ENCODE data around the gene ROBO4. TPM values are rescaled to one million over a fixed set of nuclear protein-coding genes. Genes with fewer than 3 reads are reported as not detected.

Gene ROBO4
- total and polyA plus RNA-seq, 2 donors: 1.5 to 3.7 TPM

DNA sequence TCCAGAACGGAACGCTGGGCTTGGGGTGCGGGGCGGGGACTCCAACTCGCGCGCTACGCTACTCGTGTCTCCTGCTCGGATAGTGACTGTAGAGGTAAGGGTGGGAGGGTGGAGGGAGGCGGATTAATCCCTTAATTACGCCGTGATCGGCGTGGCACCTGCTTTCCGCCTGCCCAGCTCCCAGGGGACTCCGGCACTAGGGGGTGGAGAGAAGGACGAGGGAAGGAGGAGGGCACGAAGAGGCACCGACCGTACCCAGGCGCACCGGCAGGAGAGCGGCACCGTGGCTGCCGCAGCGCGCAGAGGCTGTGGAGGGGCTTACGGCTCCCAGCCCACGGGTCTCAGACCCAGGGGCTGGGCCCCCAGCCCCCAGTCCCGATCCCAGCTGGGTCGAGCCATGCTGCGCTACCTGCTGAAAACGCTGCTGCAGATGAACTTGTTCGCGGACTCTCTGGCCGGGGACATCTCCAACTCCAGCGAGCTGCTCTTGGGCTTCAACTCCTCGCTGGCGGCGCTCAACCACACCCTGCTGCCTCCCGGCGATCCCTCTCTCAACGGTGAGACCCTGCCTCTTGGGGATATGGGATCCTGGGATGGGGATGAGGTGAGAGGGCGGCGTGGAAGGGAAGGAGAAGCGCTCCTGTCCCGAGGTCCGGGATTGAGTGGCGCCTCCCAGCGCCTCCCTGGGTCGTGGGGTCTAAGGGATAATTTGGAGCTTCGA, 32.3 kb downstream of the ROBO4 start, which contains the start of gene ROBO3:
Gene ROBO3, plus strand, starts transcription at position 252 of the 721 bp plus-strand sequence. Its CDS starts 146 bp downstream, at position 398.
- H3K4me3 ChIP-seq (ENCODE audit: low read length in 2 of 2): no peak within 1 kb of the TSS
- 5% methylated on average over 53 of the region's 53 CpGs for WGBS
- peaks cover 70 to 100% of the 10 kb centered on the region in 2 donors for H3K27me3 ChIP-seq (ENCODE audit: control insufficient read depth in 2 of 2, insufficient read depth in 1 of 2, low read length in 1 of 2)
- H3K27ac ChIP-seq (ENCODE audit: low read depth in 1 of 2, low read length in 1 of 2): no peak within 1 kb of the TSS
- DNase-seq (ENCODE audit: low read depth in 6 of 9, low spot score in 9 of 9): no peak
- H3K36me3 ChIP-seq (ENCODE audit: control insufficient read depth in 2 of 2, insufficient read depth in 2 of 2, low read length in 1 of 2): no peaks in the 10 kb centered on the region
- H3K4me1 ChIP-seq (ENCODE audit: control insufficient read depth in 2 of 2, insufficient read depth in 2 of 2, low read length in 2 of 2): peaks cover 0 to 7% of the 10 kb centered on the region in 2 donors
- peaks cover 6% of the 10 kb centered on the region in 2 donors for H3K9me3 ChIP-seq (ENCODE audit: control insufficient read depth in 2 of 2, insufficient read depth in 1 of 2, low read length in 1 of 2)

DNA sequence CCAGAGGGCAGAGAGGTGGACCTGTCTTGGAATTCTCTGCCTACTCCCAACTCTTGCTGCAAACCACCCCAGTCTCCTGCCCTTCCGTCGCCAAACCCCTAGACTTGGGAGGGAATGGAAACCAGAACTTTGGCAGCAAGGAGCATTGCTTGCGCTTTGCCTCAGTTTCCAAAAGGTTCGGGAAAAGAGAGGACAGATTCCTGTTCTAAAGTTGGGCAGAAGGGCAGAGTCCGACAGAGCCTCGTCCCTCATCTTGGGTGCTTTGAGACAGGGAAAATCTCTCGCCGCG, 32.8 kb downstream of the ROBO4 start:
- peaks cover 65 to 97% of the 10 kb centered on the region in 2 donors for H3K27me3 ChIP-seq (ENCODE audit: control insufficient read depth in 2 of 2, insufficient read depth in 1 of 2, low read length in 1 of 2)
- peaks cover 0 to 7% of the 10 kb centered on the region in 2 donors for H3K4me1 ChIP-seq (ENCODE audit: control insufficient read depth in 2 of 2, insufficient read depth in 2 of 2, low read length in 2 of 2)
- no peak overlapping the region for H3K27ac ChIP-seq (ENCODE audit: low read depth in 1 of 2, low read length in 1 of 2)
- H3K36me3 ChIP-seq (ENCODE audit: control insufficient read depth in 2 of 2, insufficient read depth in 2 of 2, low read length in 1 of 2): no peaks in the 10 kb centered on the region
- no peak for DNase-seq (ENCODE audit: low read depth in 6 of 9, low spot score in 9 of 9)
- no peak overlapping the region for H3K4me3 ChIP-seq (ENCODE audit: low read length in 2 of 2)
- peaks cover 6% of the 10 kb centered on the region in 2 donors for H3K9me3 ChIP-seq (ENCODE audit: control insufficient read depth in 2 of 2, insufficient read depth in 1 of 2, low read length in 1 of 2)
- 12% methylated on average over 9 of the region's 9 CpGs for WGBS

DNA sequence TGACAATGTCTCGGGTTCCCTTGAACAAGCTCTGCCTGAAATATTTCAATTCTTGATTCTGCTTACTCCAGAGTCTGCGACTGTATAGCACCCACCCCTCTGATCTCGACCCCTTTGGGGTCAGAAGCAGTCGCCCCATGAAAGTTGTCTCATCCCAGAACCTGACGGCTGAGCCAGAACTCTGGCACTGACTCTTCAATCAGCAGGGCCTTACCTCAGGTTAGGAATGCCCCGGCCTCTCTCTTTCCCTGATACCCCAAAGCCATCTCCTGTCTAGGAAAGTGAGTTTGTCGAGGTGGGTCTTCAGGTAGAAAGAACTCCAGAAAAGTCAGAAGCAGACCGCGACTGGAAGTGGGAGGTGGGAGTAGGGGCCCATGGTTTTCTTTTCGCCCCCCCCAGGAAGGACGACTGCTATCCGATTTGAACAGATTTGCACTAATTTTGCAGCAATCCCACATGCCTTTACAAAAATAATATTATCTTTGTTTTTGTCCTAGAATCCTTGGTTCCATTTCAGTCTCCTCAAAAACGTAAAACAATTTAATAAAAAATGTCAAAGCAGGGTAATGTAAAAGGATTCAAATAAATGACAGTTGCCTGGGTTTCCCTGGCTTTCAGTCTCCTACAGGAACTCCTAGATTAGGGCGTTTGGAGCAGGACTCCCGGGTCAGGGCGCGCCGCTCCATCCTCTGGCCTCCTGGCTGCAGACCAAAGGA, 33.3 kb downstream of the ROBO4 start:
- Histone ChIP-seq H3K9me3 (ENCODE audit: control insufficient read depth in 2 of 2, insufficient read depth in 1 of 2, low read length in 1 of 2) (peaks cover 6% of the 10 kb centered on the region in 2 donors), H3K36me3 (ENCODE audit: control insufficient read depth in 2 of 2, insufficient read depth in 2 of 2, low read length in 1 of 2) (no peaks in the 10 kb centered on the region), H3K27me3 (ENCODE audit: control insufficient read depth in 2 of 2, insufficient read depth in 1 of 2, low read length in 1 of 2) (peaks cover 62 to 95% of the 10 kb centered on the region in 2 donors), H3K27ac (ENCODE audit: low read depth in 1 of 2, low read length in 1 of 2) (no peak overlapping the region), H3K4me1 (ENCODE audit: control insufficient read depth in 2 of 2, insufficient read depth in 2 of 2, low read length in 2 of 2) (peaks cover 0 to 7% of the 10 kb centered on the region in 2 donors), H3K4me3 (ENCODE audit: low read length in 2 of 2) (no peak overlapping the region)
- 20% methylated on average over 18 of the region's 18 CpGs for WGBS
- DNase-seq (ENCODE audit: low read depth in 6 of 9, low spot score in 9 of 9): no peak

DNA sequence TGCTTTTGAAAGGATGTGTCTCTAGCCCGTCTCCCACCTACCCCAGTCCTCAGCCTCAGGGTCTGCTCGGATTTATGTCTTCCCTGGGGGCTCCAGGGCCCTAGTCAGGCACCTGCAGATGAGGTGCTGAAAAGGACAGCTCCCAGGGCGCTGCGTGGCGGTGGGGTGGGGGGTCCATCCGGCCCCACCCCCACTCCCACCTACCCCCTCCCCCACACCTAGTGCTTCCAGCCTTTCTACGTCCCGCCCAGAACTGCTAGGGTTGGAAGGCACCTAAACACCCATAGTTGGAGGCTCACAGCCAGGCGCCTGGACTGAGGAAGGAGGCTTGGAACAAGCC, 33.9 kb downstream of the ROBO4 start:
- Histone ChIP-seq H3K36me3 (ENCODE audit: control insufficient read depth in 2 of 2, insufficient read depth in 2 of 2, low read length in 1 of 2) (no peaks in the 10 kb centered on the region), H3K4me3 (ENCODE audit: low read length in 2 of 2) (no peak overlapping the region), H3K27ac (ENCODE audit: low read depth in 1 of 2, low read length in 1 of 2) (no peak overlapping the region), H3K4me1 (ENCODE audit: control insufficient read depth in 2 of 2, insufficient read depth in 2 of 2, low read length in 2 of 2) (peaks cover 0 to 7% of the 10 kb centered on the region in 2 donors), H3K27me3 (ENCODE audit: control insufficient read depth in 2 of 2, insufficient read depth in 1 of 2, low read length in 1 of 2) (peaks cover 58 to 95% of the 10 kb centered on the region in 2 donors), H3K9me3 (ENCODE audit: control insufficient read depth in 2 of 2, insufficient read depth in 1 of 2, low read length in 1 of 2) (peaks cover 6% of the 10 kb centered on the region in 2 donors)
- WGBS: 7% methylated on average over 9 of the region's 9 CpGs
- DNase-seq (ENCODE audit: low read depth in 6 of 9, low spot score in 9 of 9): peak in 1 of 9 donors; percentile 23

DNA sequence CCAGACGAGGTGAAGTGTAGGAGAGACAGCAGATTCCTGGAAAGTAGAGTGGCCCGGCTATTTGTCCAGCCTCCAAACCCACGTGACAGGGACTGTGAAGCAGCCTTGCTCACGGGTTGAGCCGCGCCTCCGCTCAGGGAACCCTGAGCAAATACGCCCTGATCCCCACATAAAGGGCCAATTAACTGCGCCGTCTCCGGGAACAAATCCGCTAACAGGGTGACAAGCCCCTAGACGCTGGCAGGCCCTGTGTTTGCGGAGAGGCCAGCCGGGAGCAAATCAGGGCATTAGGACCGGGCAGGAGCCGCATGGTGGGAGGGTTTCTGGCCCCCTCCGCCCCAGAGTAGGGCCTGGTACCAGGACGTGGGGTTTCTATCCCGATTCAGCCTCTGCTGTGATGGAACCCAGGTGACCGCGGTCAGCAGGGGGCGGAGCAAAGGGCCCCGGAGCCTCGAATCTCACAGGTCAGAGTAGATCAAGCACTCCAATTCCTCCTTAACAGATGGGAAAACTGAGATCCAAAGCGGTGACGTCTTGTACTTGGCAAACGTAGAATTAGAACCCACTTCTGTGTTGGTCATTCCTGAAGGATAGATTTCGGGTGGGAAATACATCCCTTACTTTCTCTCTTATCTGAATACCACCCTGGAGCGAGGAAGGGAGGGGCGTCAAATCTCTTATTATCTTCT, 34.4 kb downstream of the ROBO4 start:
- Histone ChIP-seq H3K9me3 (ENCODE audit: control insufficient read depth in 2 of 2, insufficient read depth in 1 of 2, low read length in 1 of 2) (peaks cover 6% of the 10 kb centered on the region in 2 donors), H3K27me3 (ENCODE audit: control insufficient read depth in 2 of 2, insufficient read depth in 1 of 2, low read length in 1 of 2) (peaks cover 53 to 92% of the 10 kb centered on the region in 2 donors), H3K36me3 (ENCODE audit: control insufficient read depth in 2 of 2, insufficient read depth in 2 of 2, low read length in 1 of 2) (no peaks in the 10 kb centered on the region), H3K4me1 (ENCODE audit: control insufficient read depth in 2 of 2, insufficient read depth in 2 of 2, low read length in 2 of 2) (peaks cover 0 to 7% of the 10 kb centered on the region in 2 donors), H3K27ac (ENCODE audit: low read depth in 1 of 2, low read length in 1 of 2) (no peak overlapping the region), H3K4me3 (ENCODE audit: low read length in 2 of 2) (no peak overlapping the region)
- WGBS: 8% methylated on average over 31 of the region's 31 CpGs
- no peak for DNase-seq (ENCODE audit: low read depth in 6 of 9, low spot score in 9 of 9)

DNA sequence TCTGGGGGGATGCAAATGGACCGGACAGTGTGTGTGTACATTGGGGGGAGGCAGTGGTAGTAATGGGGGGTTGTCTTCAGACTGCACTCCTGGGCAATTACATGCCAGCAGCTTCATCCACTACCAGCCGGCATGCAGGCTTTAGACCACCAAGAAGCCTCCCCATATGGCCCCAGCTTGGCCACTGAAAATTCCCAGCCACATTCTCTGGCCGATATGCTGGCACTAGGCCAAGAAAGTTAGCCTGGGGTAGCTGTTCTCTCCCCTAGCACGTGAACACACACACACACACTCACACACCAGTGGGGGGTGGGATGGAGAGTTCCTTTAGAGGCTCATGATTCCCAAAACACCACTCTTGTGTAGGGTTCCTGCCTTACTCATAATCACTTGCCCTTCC, 36.0 kb downstream of the ROBO4 start:
- H3K4me1 ChIP-seq (ENCODE audit: control insufficient read depth in 2 of 2, insufficient read depth in 2 of 2, low read length in 2 of 2): peaks cover 0 to 7% of the 10 kb centered on the region in 2 donors
- H3K27ac ChIP-seq (ENCODE audit: low read depth in 1 of 2, low read length in 1 of 2): no peak overlapping the region
- WGBS: 60% methylated on average over 4 of the region's 4 CpGs
- peaks cover 40 to 76% of the 10 kb centered on the region in 2 donors for H3K27me3 ChIP-seq (ENCODE audit: control insufficient read depth in 2 of 2, insufficient read depth in 1 of 2, low read length in 1 of 2)
- no peaks in the 10 kb centered on the region for H3K36me3 ChIP-seq (ENCODE audit: control insufficient read depth in 2 of 2, insufficient read depth in 2 of 2, low read length in 1 of 2)
- no peak for DNase-seq (ENCODE audit: low read depth in 6 of 9, low spot score in 9 of 9)
- no peak overlapping the region for H3K4me3 ChIP-seq (ENCODE audit: low read length in 2 of 2)
- H3K9me3 ChIP-seq (ENCODE audit: control insufficient read depth in 2 of 2, insufficient read depth in 1 of 2, low read length in 1 of 2): peaks cover 5 to 6% of the 10 kb centered on the region in 2 donors

DNA sequence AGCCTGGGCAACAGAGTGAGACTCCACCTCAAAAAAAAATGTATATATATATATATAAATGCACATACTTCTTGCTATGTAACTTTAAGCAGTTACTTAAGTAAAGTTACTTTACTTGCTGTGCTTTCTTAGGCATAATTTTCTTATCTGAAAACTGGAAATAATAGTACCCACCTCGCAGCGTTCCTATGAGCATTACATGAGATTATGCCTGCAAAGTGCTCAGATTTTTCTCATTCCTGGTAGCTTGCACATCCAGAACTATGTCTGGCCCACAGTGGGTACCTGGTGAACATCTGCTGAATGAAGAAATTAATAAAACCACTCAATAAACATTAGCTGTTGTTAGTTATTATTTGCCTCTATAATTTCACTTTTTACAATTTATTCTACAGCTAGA, 38.5 kb downstream of the ROBO4 start:
- no peak overlapping the region for H3K4me3 ChIP-seq (ENCODE audit: low read length in 2 of 2)
- no peak for DNase-seq (ENCODE audit: low read depth in 6 of 9, low spot score in 9 of 9)
- H3K9me3 ChIP-seq (ENCODE audit: control insufficient read depth in 2 of 2, insufficient read depth in 1 of 2, low read length in 1 of 2): no peaks in the 10 kb centered on the region
- no peaks in the 10 kb centered on the region for H3K36me3 ChIP-seq (ENCODE audit: control insufficient read depth in 2 of 2, insufficient read depth in 2 of 2, low read length in 1 of 2)
- peaks cover 15 to 58% of the 10 kb centered on the region in 2 donors for H3K27me3 ChIP-seq (ENCODE audit: control insufficient read depth in 2 of 2, insufficient read depth in 1 of 2, low read length in 1 of 2)
- H3K27ac ChIP-seq (ENCODE audit: low read depth in 1 of 2, low read length in 1 of 2): no peak overlapping the region
- 96% methylated on average over 2 of the region's 2 CpGs for WGBS
- H3K4me1 ChIP-seq (ENCODE audit: control insufficient read depth in 2 of 2, insufficient read depth in 2 of 2, low read length in 2 of 2): peaks cover 0 to 3% of the 10 kb centered on the region in 2 donors

DNA sequence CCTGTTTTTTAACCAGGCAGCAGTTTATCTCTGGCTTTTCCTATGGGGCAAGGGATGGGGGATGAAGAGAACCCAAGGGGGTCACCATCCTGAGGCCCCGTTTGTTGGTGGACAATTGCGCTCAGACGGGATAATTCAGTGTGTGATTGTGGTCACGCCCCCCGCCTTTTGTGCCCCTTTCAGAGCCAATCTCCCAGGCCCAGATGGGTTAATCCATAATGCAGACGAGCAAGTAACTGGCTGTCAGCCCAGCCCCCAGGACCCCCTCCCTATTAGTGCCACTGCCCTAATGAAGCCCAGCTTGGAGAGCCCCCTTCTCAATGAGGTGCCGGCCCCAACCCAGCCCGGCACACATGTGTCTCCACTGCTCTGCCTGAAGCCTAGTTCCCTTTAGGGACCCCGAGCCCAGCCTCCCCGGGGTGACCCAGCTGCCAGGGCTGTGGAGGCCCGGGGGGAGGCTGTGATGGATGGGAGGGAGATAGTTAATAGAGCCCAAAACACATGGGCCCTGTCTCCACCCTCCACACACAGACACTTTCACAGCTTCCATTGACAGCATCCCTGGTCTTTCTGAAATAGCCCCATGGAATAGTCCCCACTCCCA, 51.5 kb downstream of the ROBO4 start:
- no peak for DNase-seq (ENCODE audit: low read depth in 6 of 9, low spot score in 9 of 9)
- Histone ChIP-seq H3K27ac (ENCODE audit: low read depth in 1 of 2, low read length in 1 of 2) (no peak overlapping the region), H3K4me3 (ENCODE audit: low read length in 2 of 2) (no peak overlapping the region), H3K9me3 (ENCODE audit: control insufficient read depth in 2 of 2, insufficient read depth in 1 of 2, low read length in 1 of 2) (peaks cover 0 to 8% of the 10 kb centered on the region in 2 donors), H3K27me3 (ENCODE audit: control insufficient read depth in 2 of 2, insufficient read depth in 1 of 2, low read length in 1 of 2) (peaks cover 48 to 98% of the 10 kb centered on the region in 2 donors), H3K4me1 (ENCODE audit: control insufficient read depth in 2 of 2, insufficient read depth in 2 of 2, low read length in 2 of 2) (no peaks in the 10 kb centered on the region), H3K36me3 (ENCODE audit: control insufficient read depth in 2 of 2, insufficient read depth in 2 of 2, low read length in 1 of 2) (no peaks in the 10 kb centered on the region)
- WGBS: 22% methylated on average over 11 of the region's 11 CpGs
